Skeletal muscle tissue (tissue), 5 donors: ENCODE results near the gene NEURL4. TPM values are rescaled to one million over a fixed set of nuclear protein-coding genes. Genes with fewer than 3 reads are reported as not detected.

Experiments used
- H3K27ac ChIP-seq: one replicate; pipeline ENCODE4 v1.7.0; 2013; ENCODE audit warnings: mild to moderate bottlenecking, low read depth, low read length, inconsistent platforms
- H3K27me3 ChIP-seq, 3 donors: one replicate each; pipeline ENCODE4 v1.7.0; 2013; ENCODE audit warnings: low read length in 3 of 3; ENCODE audit not compliant: control insufficient read depth in 3 of 3, insufficient read depth in 3 of 3
- H3K36me3 ChIP-seq, 3 donors: one replicate each; pipeline ENCODE4 v1.7.0; 2013; ENCODE audit warnings: low read length in 3 of 3; ENCODE audit not compliant: control insufficient read depth in 3 of 3, insufficient read depth in 3 of 3
- H3K4me1 ChIP-seq, 3 donors: one replicate each; pipeline ENCODE4 v1.7.0; 2013; ENCODE audit warnings: low read length in 3 of 3, mild to moderate bottlenecking in 3 of 3; ENCODE audit not compliant: control insufficient read depth in 3 of 3, insufficient read depth in 3 of 3
- H3K4me3 ChIP-seq, 3 donors: one replicate each; pipeline ENCODE4 v1.7.0; 2013; ENCODE audit warnings: low read length in 3 of 3
- H3K9ac ChIP-seq, 3 donors: one replicate each; pipeline ENCODE4 v1.7.0; 2013; ENCODE audit warnings: low read length in 3 of 3, mild to moderate bottlenecking in 3 of 3, moderate library complexity in 2 of 3, low read depth in 1 of 3
- H3K9me3 ChIP-seq, 3 donors: one replicate each; pipeline ENCODE4 v1.7.0; 2013; ENCODE audit warnings: low read length in 3 of 3; ENCODE audit not compliant: control insufficient read depth in 3 of 3
- small RNA-seq: library from RNA; depleted of rRNA; stranded (forward); fragments of <200 nt; gene quantifications from one replicate; pipeline ENCODE3, GENCODE V24; 2014
- total RNA-seq: library from RNA; depleted of rRNA; stranded (reverse); fragments of >200 nt; gene quantifications from one replicate; pipeline ENCODE4 v1.2.3, GENCODE V29; 2014
- donor health status: Osteomylitis.

NEURL4 gene
- total RNA-seq, 1 donor from 2014 or later, result 19.8 TPM

DNA sequence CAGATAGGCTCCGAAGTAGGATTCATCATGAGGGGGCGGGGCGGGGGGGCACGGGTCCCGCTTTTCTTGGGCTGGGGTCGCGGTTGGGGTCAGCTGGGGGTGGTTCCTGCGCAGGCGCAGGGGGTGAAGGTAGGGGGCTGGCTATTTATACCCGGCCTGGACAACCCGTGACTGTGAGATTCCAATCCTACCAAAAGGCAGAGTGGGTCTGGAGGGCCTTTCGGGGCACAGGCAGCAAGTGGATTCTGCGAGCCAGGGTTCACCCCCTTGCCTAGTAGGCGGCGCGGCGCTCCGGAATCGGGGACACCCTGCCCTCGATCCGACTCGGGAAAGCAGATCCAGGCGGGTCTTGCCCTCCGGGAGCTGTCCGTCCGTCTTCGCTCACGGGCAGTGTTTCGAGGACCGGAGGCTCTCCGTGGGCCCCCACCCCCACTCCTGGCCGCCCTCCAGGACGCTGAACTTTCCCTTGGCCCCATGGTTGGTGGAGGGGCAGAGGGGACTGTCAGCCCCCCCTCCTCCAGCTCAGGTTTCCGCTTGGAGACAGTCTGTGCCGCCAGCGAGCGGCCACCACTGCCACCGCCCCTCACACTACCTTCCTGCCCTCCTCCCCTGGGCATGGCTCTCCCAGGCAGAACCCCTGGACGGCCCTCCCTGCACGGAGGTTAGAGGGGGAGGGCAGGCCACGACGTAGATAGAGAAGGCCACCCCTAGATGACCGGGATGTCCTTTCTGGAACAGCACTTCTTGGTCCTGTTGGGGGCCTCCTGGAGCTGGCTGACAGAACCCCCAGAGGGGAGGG lies 47.0 kb downstream of the NEURL4 start:
- peaks cover 0 to 2% (median 0%) of the 10 kb centered on the region in 3 donors for H3K27me3 ChIP-seq
- H3K27ac ChIP-seq, result peak overlapping the region; percentile 99
- H3K4me3 ChIP-seq, result peak overlapping the region; percentile 80 to 92 (median 89)
- H3K9ac ChIP-seq, result peak overlapping the region; percentile 97 to 99 (median 98)
- H3K36me3 ChIP-seq, result peaks cover 30 to 43% (median 31%) of the 10 kb centered on the region in 3 donors
- H3K4me1 ChIP-seq, result peaks cover 54 to 68% (median 61%) of the 10 kb centered on the region in 3 donors
- no peaks in the 10 kb centered on the region for H3K9me3 ChIP-seq

DNA sequence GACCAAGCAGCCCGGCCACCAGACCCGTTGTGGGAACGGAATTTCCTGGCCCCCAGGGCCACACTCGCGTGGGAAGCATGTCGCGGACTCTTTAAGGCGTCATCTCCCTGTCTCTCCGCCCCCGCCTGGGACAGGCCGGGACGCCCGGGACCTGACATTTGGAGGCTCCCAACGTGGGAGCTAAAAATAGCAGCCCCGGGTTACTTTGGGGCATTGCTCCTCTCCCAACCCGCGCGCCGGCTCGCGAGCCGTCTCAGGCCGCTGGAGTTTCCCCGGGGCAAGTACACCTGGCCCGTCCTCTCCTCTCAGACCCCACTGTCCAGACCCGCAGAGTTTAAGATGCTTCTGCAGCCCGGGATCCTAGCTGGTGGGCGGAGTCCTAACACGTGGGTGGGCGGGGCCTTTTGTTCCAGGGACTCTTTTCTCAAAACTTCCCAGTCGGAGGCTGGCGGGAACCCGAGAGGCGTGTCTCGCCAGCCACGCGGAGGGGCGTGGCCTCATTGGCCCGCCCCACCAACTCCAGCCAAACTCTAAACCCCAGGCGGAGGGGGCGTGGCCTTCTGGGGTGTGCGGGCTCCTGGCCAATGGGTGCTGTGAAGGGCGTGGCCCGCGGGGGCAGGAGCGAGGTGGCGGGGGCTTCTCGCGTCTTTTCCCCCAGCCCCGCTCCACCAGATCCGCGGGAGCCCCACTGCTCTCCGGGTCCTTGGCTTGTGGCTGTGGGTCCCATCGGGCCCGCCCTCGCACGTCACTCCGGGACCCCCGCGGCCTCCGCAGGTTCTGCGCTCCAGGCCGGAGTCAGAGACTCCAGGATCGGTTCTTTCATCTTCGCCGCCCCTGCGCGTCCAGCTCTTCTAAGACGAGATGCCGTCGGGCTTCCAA lies 47.8 kb downstream of the NEURL4 start, which contains the start of gene SLC2A4:
Gene SLC2A4 (plus strand): TSS at position 645 of the 879 bp plus-strand sequence. CDS start 217 bp downstream, at position 862.
- Histone ChIP-seq H3K9me3 (no peaks in the 10 kb centered on the region), H3K36me3 (peaks cover 26 to 37% (median 28%) of the 10 kb centered on the region in 3 donors), H3K4me1 (peaks cover 49 to 62% (median 54%) of the 10 kb centered on the region in 3 donors), H3K4me3 (peak within 1 kb of the TSS; percentile 80 to 92 (median 89)), H3K9ac (peak within 1 kb of the TSS; percentile 97 to 99 (median 98)), H3K27me3 (peaks cover 0 to 2% (median 0%) of the 10 kb centered on the region in 3 donors), H3K27ac (peak within 1 kb of the TSS; percentile 99)

DNA sequence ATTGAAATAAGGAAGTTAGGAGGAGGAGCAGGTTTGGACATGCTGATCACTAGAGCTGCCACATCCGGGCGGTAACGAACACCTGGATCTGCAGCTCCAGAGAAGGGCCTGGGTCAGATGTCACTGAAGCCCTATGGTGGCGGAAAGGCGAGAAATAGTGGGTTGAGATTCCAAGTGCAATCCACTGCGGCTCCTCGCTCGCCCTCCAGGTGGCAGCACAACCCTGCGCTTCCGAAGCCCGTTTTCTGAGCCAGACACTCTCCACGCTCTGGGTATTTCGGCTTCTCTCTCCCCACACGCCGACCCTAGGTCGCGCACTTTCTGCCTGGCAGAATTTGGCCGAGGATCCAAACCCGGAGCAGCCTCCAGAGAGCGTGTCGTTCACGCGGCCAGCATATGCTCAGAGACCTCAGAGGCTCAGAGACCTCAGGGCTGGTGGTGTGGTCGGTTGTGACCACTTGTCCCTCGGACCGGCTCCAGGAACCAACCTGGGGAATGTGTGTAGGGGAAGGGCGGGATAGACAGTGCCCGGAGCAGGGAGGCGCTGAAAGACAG lies 48.5 kb downstream of the NEURL4 start:
- H3K4me3 ChIP-seq, result peak overlapping the region; percentile 77 to 89 (median 78)
- H3K9me3 ChIP-seq, result no peaks in the 10 kb centered on the region
- peaks cover 19 to 30% (median 21%) of the 10 kb centered on the region in 3 donors for H3K36me3 ChIP-seq
- H3K27ac ChIP-seq, result peak overlapping the region; percentile 99
- peaks cover 45 to 55% (median 47%) of the 10 kb centered on the region in 3 donors for H3K4me1 ChIP-seq
- H3K27me3 ChIP-seq, result peaks cover 0 to 2% (median 0%) of the 10 kb centered on the region in 3 donors
- H3K9ac ChIP-seq, result peak overlapping the region; percentile 91 to 99 (median 97)

- H3K27ac ChIP-seq, result peak overlapping the region; percentile 99
- H3K9me3 ChIP-seq, result no peaks in the 10 kb centered on the region
- H3K27me3 ChIP-seq, result peaks cover 0 to 2% (median 0%) of the 10 kb centered on the region in 3 donors
- H3K9ac ChIP-seq, result peak overlapping the region in 1 of 3 donors; percentile 99
- H3K4me3 ChIP-seq, result no peak overlapping the region
- H3K36me3 ChIP-seq, result peaks cover 7 to 18% (median 10%) of the 10 kb centered on the region in 3 donors
- peaks cover 33 to 43% (median 36%) of the 10 kb centered on the region in 3 donors for H3K4me1 ChIP-seq
Measured at GRCh38 chr17:7279448-7279847, 49.7 kb downstream of the NEURL4 start.

DNA sequence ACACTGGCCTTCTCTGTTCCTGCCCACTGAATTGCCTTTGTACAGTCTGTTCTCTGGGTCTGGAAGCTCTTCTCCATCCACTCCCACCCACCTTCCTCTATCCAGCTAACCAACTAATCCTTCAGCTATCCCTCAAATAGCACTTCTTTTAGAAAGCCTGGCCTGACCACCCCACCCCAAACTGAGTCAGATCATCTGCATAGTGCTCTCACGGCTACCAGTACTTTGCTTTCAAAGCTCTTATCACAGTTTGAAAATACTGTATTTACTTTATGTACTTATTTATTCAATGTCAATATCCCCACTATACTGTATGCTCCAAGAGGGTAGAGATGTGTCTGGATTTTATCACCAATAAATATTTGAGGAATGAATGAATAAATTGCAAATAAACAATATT lies 62.4 kb downstream of the NEURL4 start:
- Histone ChIP-seq H3K4me1 (peaks cover 8 to 16% (median 10%) of the 10 kb centered on the region in 3 donors), H3K4me3 (no peak overlapping the region), H3K9ac (no peak overlapping the region), H3K9me3 (no peaks in the 10 kb centered on the region), H3K27ac (no peak overlapping the region), H3K36me3 (no peaks in the 10 kb centered on the region), H3K27me3 (peaks cover 15 to 24% (median 20%) of the 10 kb centered on the region in 3 donors)

Small RNA genes lying within 50 kb of the gene (small RNA-seq; reads per million reads assigned to genes)
- gene AC026954.2 (not detected), gene RF00019 (not detected)

Other genes with a start within 250 kb of the NEURL4 start
- 1.6 TPM for gene CLEC10A, start 249.1 kb downstream of the NEURL4 start, total RNA-seq
- not detected for gene ASGR2, start 214.5 kb downstream of the NEURL4 start, total RNA-seq
- gene ASGR1, start 150.0 kb downstream of the NEURL4 start, total RNA-seq, result 1.0 TPM
- 7.3 TPM for gene DLG4, start 109.5 kb downstream of the NEURL4 start, total RNA-seq
- 119 TPM for gene ACADVL, start 109.4 kb downstream of the NEURL4 start, total RNA-seq
- gene DVL2, start 94.8 kb downstream of the NEURL4 start, total RNA-seq, result 63.2 TPM
- 30.3 TPM for gene PHF23, start 89.9 kb downstream of the NEURL4 start, total RNA-seq
- 259 TPM for gene GABARAP, start 86.9 kb downstream of the NEURL4 start, total RNA-seq
- 39.7 TPM for gene CTDNEP1, start 77.6 kb downstream of the NEURL4 start, total RNA-seq
- gene ELP5, start 77.1 kb downstream of the NEURL4 start, total RNA-seq, result 28.2 TPM
- not detected for gene CLDN7, start 66.9 kb downstream of the NEURL4 start, total RNA-seq
- gene SLC2A4, start 47.6 kb downstream of the NEURL4 start, total RNA-seq, result 34.4 TPM
- 0.52 TPM for gene YBX2, start 34.7 kb downstream of the NEURL4 start, total RNA-seq
- 185 TPM for gene EIF5A, start 21.7 kb downstream of the NEURL4 start, total RNA-seq
- 24.5 TPM for gene GPS2, start 14.0 kb downstream of the NEURL4 start, total RNA-seq
- 2.1 TPM for gene ACAP1, start 7.2 kb upstream of the NEURL4 start, total RNA-seq
- 4.2 TPM for gene KCTD11, start 22.8 kb upstream of the NEURL4 start, total RNA-seq
- not detected for gene TMEM95, start 25.8 kb upstream of the NEURL4 start, total RNA-seq
- gene TNK1, start 51.8 kb upstream of the NEURL4 start, total RNA-seq, result not detected
- gene PLSCR3, start 65.2 kb upstream of the NEURL4 start, total RNA-seq, result 10.4 TPM
- gene TMEM256, start 74.8 kb upstream of the NEURL4 start, total RNA-seq, result 149 TPM
- 3.1 TPM for gene NLGN2, start 78.5 kb upstream of the NEURL4 start, total RNA-seq
- not detected for gene SPEM1, start 91.0 kb upstream of the NEURL4 start, total RNA-seq
- not detected for gene SPEM2, start 96.3 kb upstream of the NEURL4 start, total RNA-seq
- not detected for gene SPEM3, start 99.5 kb upstream of the NEURL4 start, total RNA-seq
- gene TMEM102, start 106.1 kb upstream of the NEURL4 start, total RNA-seq, result 0.52 TPM
- 1.0 TPM for gene FGF11, start 110.2 kb upstream of the NEURL4 start, total RNA-seq
- gene CHRNB1, start 115.7 kb upstream of the NEURL4 start, total RNA-seq, result 31.3 TPM
- gene ZBTB4, start 150.3 kb upstream of the NEURL4 start, total RNA-seq, result 10.4 TPM
- gene SLC35G6, start 152.1 kb upstream of the NEURL4 start, total RNA-seq, result not detected
- 91.3 TPM for gene POLR2A, start 155.0 kb upstream of the NEURL4 start, total RNA-seq
- 4.7 TPM for gene TNFSF12, start 219.7 kb upstream of the NEURL4 start, total RNA-seq
- gene TNFSF13, start 229.4 kb upstream of the NEURL4 start, total RNA-seq, result 2.1 TPM
- 31.3 TPM for gene SENP3, start 232.6 kb upstream of the NEURL4 start, total RNA-seq